HG03442 (cell line): ENCODE data around the gene COP1.
"Not testable (repeated sequence)": the region's sequence is repeated elsewhere in the genome, so short reads cannot be mapped to it uniquely, and the experiment has no call there.

Source experiments
- ATAC-seq: cut with Tn5 transposase; IDR thresholded peaks from one replicate; pipeline ENCODE4 v1.9.1; 2021; ENCODE audit warnings: mild to moderate bottlenecking, moderate library complexity; ENCODE audit not compliant: unreplicated experiment

COP1 gene

GRCh38 chr1:176206961-176207902 lies at the start of gene COP1:
Gene COP1, minus strand, starts transcription at chr1:176207286. Its CDS starts 308 bp downstream, at chr1:176206978.
- peak; percentile 81 for ATAC-seq

- ATAC-seq: no peak
These were observed 45.1 kb upstream of the COP1 start for GRCh38 chr1:176252191-176252590.

DNA sequence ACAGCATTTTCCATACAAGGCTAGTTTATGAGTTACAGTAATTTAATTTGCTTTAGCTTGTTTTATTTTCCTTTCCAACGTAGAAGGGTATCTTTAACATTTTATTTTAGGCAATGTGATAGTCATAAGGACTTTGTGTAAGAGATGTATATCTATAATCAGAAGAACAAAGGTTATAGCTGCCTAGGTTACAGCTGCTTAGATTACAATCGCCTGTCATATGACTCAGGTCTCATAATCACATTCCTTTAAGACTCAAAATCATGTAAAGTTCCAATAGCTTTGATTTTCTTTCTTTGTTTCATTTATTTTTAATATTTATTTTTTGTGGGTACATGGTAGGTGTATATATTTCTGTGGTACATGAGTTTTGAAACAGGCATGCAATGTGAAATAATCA lies 37.8 kb upstream of the COP1 start:
- ATAC-seq: no peak

DNA sequence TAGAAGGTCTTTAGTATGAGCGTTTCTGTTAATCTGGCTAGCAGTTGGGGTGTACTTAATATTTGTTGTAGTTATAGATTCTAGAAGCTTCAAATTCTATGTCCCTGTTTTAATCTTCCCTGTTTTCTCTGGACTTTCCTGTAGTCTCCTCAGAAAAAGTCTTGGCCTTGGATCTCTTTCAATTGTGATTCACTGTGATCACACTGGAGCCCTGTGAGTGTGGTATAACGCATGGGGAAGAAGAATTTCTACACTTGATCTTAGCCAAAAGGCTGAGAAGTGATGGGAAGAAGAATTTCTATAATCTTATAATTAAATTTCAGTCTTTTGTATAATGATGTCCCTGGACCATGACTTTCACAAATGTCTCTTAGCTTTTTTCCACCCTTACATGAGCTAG lies 36.7 kb upstream of the COP1 start:
- no peak for ATAC-seq

GRCh38 chr1:176241385-176242015 lies 34.4 kb upstream of the COP1 start:
- no peak for ATAC-seq

- not testable (repeated sequence) for ATAC-seq
These were observed 26.6 kb upstream of the COP1 start for GRCh38 chr1:176233657-176234056.

GRCh38 chr1:176227579-176227978 lies 20.5 kb upstream of the COP1 start:
- no peak for ATAC-seq

GRCh38 chr1:176225911-176226310 lies 18.8 kb upstream of the COP1 start:
- ATAC-seq: no peak

DNA sequence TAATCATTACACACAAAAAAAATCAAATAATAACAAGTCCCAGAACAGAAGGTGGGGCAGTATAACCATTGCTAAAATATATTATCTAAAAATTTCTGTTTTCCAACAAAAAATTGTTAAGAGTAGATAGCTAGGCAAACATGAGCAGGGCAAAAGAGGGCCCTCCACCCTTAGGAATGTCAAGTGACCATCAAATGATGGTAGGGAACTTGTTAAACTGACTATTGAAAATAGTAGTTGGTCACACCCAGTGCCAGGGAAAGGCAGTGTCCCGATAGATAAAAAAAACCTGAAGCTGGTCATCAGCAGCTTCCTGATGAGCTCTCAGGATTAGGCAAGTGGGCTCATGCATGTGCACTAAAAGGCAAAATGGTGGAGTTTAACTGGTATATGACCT lies 18.4 kb upstream of the COP1 start:
- no peak for ATAC-seq

DNA sequence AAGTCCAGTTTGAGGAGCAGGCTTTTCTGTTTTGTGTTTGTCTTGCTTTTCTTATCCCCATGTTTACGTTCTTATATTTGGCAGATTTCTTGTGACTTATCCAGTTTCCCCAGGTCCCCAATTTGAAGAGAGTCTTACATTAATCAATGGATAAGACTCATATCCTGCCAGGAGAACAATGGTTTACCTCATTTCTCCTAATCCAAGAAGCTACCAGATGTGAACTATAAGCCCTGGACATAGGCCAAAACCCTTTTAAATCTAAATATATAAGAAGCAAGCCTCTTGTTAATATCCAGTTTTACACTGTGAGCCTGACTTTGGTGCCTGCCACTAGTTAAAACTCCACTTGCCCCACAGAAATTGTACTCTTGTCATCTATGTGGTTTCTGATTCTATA lies 15.1 kb upstream of the COP1 start:
- ATAC-seq: no peak

DNA sequence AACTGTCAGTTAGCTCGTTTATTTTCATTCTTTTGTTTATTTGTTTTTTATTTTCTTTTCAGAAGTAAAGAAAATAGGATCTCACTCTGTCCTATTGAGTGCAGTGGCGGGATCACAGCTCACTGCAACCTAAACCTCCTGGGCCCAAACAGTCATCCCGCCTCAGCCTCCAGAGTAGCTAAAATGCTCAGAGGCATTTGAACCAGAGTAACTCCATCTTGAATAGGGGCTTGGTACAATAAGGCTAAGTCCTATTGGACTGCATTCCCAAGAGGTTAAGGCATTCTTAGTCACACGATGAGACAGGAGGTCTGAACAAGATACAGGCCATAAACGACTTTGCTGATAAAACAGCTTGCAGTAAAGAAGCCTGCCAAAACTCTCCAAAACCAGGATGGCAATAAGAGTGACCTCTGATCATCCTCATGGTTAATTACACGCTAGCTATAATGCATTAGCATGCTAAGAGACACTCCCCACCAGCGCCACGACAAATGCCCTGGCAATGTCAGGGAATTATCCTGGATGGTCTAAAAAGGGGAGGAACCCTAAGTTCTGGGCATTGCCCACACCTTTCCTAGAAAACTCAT lies 13.1 kb upstream of the COP1 start:
- ATAC-seq: no peak

DNA sequence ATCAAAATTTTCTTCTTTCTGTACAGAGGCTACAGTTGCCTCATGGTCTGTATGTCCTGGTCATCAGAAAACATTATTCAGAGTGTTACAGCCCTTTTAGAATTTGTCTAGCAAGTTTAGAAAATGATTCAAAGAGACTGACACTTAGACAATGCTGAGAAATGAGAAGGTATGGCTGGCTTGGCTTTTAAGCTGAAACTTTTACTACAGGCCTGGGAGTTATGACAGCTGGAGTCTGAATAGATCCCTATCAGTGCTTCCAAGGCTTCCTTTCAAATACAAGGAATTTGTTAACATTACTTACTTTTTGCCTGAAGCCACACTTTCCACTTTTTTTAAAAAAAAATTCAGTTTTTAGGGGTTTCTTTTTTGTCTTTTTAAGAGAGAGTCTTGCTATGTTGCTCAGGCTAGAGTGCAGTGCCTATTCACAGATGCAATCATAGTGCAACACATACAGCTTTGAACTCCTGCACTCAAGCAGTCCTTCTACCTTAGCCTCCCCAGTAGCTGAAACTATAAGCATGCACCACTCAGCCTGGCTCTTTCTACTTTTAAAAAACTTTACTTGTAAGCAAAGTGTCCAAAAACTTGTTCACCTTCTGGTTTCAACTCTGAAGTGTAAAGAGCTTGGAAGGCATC lies 10.5 kb upstream of the COP1 start:
- no peak for ATAC-seq

DNA sequence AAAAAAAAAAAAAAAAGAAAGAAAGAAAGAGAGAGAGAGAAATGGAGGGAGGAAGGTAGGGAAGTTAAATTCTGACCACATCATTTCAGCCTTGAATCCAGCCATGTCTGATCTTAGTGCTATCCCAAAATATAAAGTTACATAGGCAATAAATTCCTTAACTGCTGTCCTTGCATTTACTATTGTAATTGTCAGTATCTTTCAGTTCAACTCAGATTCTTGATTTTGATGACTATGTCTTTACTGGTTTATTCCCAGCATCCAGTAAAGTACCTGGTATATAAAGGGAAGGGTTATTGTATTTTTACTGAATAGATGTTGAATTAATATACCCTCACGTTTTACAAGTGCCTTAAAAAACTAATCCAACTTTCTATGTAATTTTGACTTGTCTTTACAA lies 8.9 kb upstream of the COP1 start:
- no peak for ATAC-seq

GRCh38 chr1:176211396-176212165 lies 4.5 kb upstream of the COP1 start:
- ATAC-seq: no peak

- ATAC-seq: no peak
These were observed 948 bp upstream of the COP1 start for GRCh38 chr1:176208034-176208433.

GRCh38 chr1:176206006-176206960 lies 803 bp downstream of the COP1 start:
- ATAC-seq: peak; percentile 20

DNA sequence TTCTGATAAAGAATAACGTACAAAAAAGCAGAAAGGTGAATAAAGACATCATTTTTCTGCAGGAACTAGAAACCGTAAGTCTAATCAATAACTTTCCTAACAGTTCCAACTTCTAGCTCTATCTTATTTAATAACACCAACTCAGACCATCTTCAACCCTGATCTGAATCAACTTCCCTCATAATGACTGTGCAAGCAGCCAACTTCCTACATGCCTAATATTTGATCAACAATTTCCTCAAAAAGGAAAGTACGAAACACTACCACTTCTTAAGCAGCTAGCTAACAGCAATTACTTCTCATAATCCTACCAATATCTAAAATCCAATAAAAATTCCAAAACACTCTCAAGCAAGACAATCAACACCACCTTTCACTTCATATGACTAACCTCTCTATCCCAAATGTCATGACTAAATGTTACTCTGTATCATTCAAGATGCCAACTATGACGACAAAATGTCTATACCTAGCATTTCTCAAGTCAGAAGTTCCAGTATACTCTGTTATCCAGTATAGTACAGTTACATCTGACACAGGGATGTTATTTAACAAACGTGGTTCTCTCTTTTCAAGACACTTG lies 1.7 kb downstream of the COP1 start:
- ATAC-seq: no peak

DNA sequence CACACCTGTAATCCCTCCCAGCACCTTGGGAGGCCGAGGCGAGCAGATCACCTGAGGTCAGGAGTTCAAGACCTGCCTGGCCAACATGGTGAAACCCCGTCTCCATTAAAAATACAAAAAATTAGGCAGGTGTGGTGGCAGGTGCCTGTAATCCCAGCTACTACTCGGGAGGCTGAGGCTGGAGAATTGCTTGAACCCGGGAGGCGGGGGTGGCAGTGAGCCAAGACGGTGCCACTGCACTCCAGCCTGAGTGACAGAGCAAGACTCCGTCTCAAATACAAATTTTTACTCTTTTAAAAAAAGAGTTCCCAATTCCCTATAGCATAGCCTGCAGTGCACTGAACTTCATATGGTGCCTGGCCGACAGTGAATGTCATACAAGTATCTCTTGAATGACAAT lies 2.4 kb downstream of the COP1 start:
- ATAC-seq: not testable (repeated sequence)

GRCh38 chr1:176203735-176204134 lies 3.4 kb downstream of the COP1 start:
- no peak for ATAC-seq
